ENCODE data around the gene KCNH8.

The KCNH8 gene

GRCh38 chr3:19250959-19251610 is 102.8 kb downstream of the KCNH8 start:
- no peak for DNase-seq (ENCODE audit: low read depth in 2 of 2)

- no peak for DNase-seq (ENCODE audit: low read depth in 2 of 2)
These were observed 105.9 kb downstream of the KCNH8 start for GRCh38 chr3:19254189-19254588.

- no peak for DNase-seq (ENCODE audit: low read depth in 2 of 2)
These were observed 106.6 kb downstream of the KCNH8 start for GRCh38 chr3:19254784-19255338.

DNA sequence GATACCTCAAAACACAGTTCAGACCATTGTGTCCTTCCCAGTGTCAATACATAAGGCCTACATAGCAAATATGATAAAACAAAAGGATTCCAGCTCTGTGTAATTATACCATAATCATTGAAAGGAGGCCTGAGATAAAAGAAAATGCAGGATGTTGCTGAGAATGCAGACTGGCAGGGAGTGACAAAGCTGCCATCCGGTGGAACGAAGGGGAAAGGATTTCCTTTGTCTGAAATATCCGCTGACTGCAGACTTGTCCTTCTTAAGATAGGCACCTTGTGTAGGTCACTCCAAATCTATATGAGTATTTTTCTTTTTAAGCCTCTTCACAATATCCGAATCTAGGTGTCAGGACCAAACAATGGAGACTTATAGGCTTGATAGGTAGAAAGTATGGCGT is 108.0 kb downstream of the KCNH8 start:
- no peak for DNase-seq (ENCODE audit: low read depth in 2 of 2)

- DNase-seq (ENCODE audit: low read depth in 2 of 2) = no peak
These were observed 115.3 kb downstream of the KCNH8 start for GRCh38 chr3:19263606-19264005.

- DNase-seq (ENCODE audit: low read depth in 2 of 2) = no peak
These were observed 116.1 kb downstream of the KCNH8 start for GRCh38 chr3:19264424-19264823.

DNA sequence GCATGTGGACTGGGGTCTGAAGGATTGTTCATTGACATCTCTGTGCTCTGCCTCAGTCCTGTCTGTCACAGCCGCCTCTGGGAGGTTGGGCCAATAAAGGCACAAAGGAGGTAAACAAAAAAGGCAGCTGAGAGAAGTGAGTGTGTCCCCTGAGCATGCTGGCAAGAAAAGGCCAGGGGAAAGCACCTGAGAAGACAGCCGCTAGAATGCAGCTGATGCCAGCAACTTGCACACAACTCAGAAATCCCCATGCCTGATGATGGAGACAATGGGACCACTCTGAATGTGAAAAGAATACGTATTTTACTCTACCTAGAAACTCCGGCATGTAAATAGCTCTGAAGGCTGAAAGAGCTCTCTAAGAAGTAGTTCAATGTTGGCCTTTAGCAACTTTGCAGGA is 118.7 kb downstream of the KCNH8 start:
- no peak for DNase-seq (ENCODE audit: low read depth in 2 of 2)

DNA sequence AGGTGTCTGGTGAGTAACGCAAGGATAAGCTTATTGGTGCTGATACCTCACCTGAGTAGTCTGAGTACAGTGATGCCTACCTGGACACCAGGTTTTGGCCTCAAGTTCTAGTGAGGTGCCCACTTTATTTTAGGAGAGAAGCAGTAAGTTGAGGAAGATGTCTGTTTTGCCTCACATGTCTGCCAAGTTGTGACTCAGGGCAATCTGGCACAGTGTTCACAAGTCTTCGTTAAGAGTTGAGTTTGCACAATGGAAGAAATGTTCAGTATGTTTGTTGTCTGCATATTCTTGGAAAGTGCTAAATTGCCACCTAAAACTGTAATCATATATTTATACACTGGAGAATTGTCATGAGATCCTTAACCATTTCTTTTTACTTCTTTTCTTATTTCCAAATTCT is 122.2 kb downstream of the KCNH8 start:
- DNase-seq (ENCODE audit: low read depth in 2 of 2) = no peak

GRCh38 chr3:19272296-19272695 is 124.0 kb downstream of the KCNH8 start:
- no peak for DNase-seq (ENCODE audit: low read depth in 2 of 2)

- no peak for DNase-seq (ENCODE audit: low read depth in 2 of 2)
These were observed 124.8 kb downstream of the KCNH8 start for GRCh38 chr3:19273091-19273490.

GRCh38 chr3:19274576-19274975 is 126.3 kb downstream of the KCNH8 start:
- no peak for DNase-seq (ENCODE audit: low read depth in 2 of 2)

- DNase-seq (ENCODE audit: low read depth in 2 of 2) = no peak
These were observed 136.7 kb downstream of the KCNH8 start for GRCh38 chr3:19284974-19285373.

DNA sequence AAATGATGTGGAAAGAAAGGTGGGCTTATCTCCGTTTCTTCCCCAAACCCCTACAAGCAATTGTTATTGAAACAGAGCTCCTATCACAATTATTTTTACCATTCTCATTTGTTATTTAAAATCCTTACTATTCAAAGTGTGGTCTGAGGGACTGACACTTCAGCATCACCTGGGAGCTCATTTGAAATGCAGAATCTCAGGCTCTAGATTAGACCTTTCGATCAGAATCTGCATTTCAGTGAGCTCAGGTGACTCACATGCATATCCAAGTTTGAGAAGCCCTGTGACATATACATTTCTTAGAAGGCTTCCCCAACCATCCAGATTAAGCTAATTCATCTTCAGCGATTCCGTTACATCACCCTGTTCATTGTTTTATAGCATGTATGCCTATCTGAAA is 145.0 kb downstream of the KCNH8 start:
- DNase-seq (ENCODE audit: low read depth in 2 of 2) = no peak

- no peak for DNase-seq (ENCODE audit: low read depth in 2 of 2)
These were observed 146.9 kb downstream of the KCNH8 start for GRCh38 chr3:19295208-19295607.

- DNase-seq (ENCODE audit: low read depth in 2 of 2) = no peak
These were observed 183.6 kb downstream of the KCNH8 start for GRCh38 chr3:19331931-19332330.

GRCh38 chr3:19334120-19334519 is 185.8 kb downstream of the KCNH8 start:
- no peak for DNase-seq (ENCODE audit: low read depth in 2 of 2)

DNA sequence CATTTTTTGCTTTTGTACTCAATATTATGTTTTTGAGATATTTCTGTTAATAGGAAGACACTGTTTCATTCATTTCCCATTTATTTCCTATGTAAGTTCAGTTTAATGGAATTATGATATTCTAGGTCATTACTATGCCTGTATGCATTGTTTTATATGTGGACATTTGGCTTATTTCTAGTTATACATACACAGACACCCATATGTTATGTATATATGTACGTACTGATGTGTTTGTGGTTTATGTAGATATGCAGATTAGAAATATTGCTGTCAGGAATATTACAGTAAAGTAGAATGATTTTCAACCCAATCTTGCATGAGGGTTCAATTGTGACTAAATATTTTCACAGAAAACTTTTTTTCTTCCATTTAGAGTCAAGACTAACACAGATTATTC is 190.5 kb downstream of the KCNH8 start:
- DNase-seq (ENCODE audit: low read depth in 2 of 2) = no peak

GRCh38 chr3:19342389-19342788 is 194.1 kb downstream of the KCNH8 start:
- DNase-seq (ENCODE audit: low read depth in 2 of 2) = no peak

GRCh38 chr3:19346759-19347158 is 198.4 kb downstream of the KCNH8 start:
- DNase-seq (ENCODE audit: low read depth in 2 of 2) = no peak

DNA sequence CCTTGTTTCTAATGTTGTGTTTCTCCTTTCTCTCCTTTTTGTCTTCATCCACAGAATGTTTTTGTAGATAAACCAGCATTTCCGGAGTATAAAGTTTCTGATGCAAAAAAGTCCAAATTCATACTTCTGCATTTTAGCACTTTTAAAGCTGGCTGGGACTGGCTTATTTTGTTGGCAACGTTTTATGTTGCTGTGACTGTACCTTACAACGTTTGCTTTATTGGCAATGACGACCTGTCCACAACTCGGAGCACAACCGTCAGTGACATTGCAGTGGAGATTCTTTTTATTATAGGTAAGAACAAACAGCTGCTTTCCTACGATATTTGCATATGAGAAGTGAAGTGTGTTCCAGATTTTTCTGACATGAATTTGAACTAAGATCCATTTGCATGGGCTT is 199.4 kb downstream of the KCNH8 start:
- no peak for DNase-seq (ENCODE audit: low read depth in 2 of 2)

- no peak for DNase-seq (ENCODE audit: low read depth in 2 of 2)
These were observed 200.2 kb downstream of the KCNH8 start for GRCh38 chr3:19348500-19348899.

- no peak for DNase-seq (ENCODE audit: low read depth in 2 of 2)
These were observed 200.7 kb downstream of the KCNH8 start for GRCh38 chr3:19348941-19349564.

DNA sequence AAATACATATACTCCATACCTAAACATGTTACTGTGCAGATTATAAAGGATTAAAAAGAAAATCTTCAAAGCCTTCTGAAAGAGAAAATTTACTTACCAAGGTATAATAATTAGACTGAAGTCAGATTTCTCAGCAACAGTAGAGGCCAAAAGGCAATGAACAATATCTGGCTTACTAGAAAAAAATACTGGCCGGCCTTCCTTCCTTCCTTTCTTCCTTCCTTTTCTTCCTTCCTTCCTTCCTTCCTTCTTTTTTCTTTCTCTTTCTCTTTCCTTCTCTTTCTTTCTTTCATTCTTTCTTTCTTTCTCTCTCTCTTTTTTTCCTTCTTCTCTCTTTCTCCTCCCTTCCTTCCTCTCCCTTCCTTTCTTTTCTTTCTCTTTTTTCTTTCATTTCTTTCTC is 209.6 kb downstream of the KCNH8 start:
- DNase-seq (ENCODE audit: low read depth in 2 of 2) = no peak

GRCh38 chr3:19363071-19363470 is 214.8 kb downstream of the KCNH8 start:
- DNase-seq (ENCODE audit: low read depth in 2 of 2) = no peak
